Measurements from ENCODE around the gene C8A. TPM values are rescaled to one million over a fixed set of nuclear protein-coding genes. Genes with fewer than 3 reads are reported as not detected.

Gene C8A
- polyA plus RNA-seq, 4 donors, result 0.13 to 2.4 (median 2.1) TPM

GRCh38 chr1:56863265-56863992 lies 8.8 kb downstream of the C8A start:
- FAIRE-seq, result no peak
- H3K27me3 ChIP-seq (ENCODE audit: control insufficient read depth in 3 of 3, insufficient read depth in 3 of 3, low read length in 3 of 3), result peaks cover 0 to 2% (median 0%) of the 10 kb centered on the region in 3 donors
- H3K9me3 ChIP-seq (ENCODE audit: control insufficient read depth in 2 of 2, insufficient read depth in 1 of 2, low read depth in 1 of 2, low read length in 1 of 2), result no peaks in the 10 kb centered on the region
- H3K4me1 ChIP-seq (ENCODE audit: control insufficient read depth in 3 of 3, insufficient read depth in 2 of 3, low read depth in 1 of 3, low read length in 2 of 3), result peaks cover 0 to 5% (median 0%) of the 10 kb centered on the region in 3 donors
- peak in 1 of 2 donors; percentile 62 for DNase-seq
- no peak overlapping the region for H3K4me3 ChIP-seq (ENCODE audit: low read depth in 1 of 3, low read length in 3 of 3)
- 70 to 87% (median 77%) methylated on average over 3 of the region's 3 CpGs for WGBS, 3 donors
- peak overlapping the region in 1 of 3 donors; percentile 70 for H3K27ac ChIP-seq (ENCODE audit: low read depth in 1 of 3, low read length in 2 of 3)
- no peaks in the 10 kb centered on the region for H3K36me3 ChIP-seq (ENCODE audit: control insufficient read depth in 3 of 3, insufficient read depth in 2 of 3, low read depth in 1 of 3, low read length in 3 of 3)

GRCh38 chr1:56864430-56864829 lies 9.8 kb downstream of the C8A start:
- Histone ChIP-seq H3K4me3 (ENCODE audit: low read depth in 1 of 3, low read length in 3 of 3) (no peak overlapping the region), H3K27me3 (ENCODE audit: control insufficient read depth in 3 of 3, insufficient read depth in 3 of 3, low read length in 3 of 3) (peaks cover 0 to 2% (median 0%) of the 10 kb centered on the region in 3 donors), H3K9me3 (ENCODE audit: control insufficient read depth in 2 of 2, insufficient read depth in 1 of 2, low read depth in 1 of 2, low read length in 1 of 2) (no peaks in the 10 kb centered on the region), H3K27ac (ENCODE audit: low read depth in 1 of 3, low read length in 2 of 3) (no peak overlapping the region), H3K4me1 (ENCODE audit: control insufficient read depth in 3 of 3, insufficient read depth in 2 of 3, low read depth in 1 of 3, low read length in 2 of 3) (peaks cover 0 to 5% (median 0%) of the 10 kb centered on the region in 3 donors), H3K36me3 (ENCODE audit: control insufficient read depth in 3 of 3, insufficient read depth in 2 of 3, low read depth in 1 of 3, low read length in 3 of 3) (no peaks in the 10 kb centered on the region)
- 41 to 74% (median 43%) methylated on average over 2 of the region's 2 CpGs for WGBS, 3 donors
- FAIRE-seq, result no peak
- DNase-seq, result peak in 1 of 2 donors; percentile 33

GRCh38 chr1:56866656-56867055 lies 12.1 kb downstream of the C8A start:
- H3K4me1 ChIP-seq (ENCODE audit: control insufficient read depth in 3 of 3, insufficient read depth in 2 of 3, low read depth in 1 of 3, low read length in 2 of 3), result peaks cover 0 to 5% (median 0%) of the 10 kb centered on the region in 3 donors
- FAIRE-seq (no peak), DNase-seq (no peak)
- H3K4me3 ChIP-seq (ENCODE audit: low read depth in 1 of 3, low read length in 3 of 3), result no peak overlapping the region
- H3K9me3 ChIP-seq (ENCODE audit: control insufficient read depth in 2 of 2, insufficient read depth in 1 of 2, low read depth in 1 of 2, low read length in 1 of 2), result no peaks in the 10 kb centered on the region
- no peaks in the 10 kb centered on the region for H3K36me3 ChIP-seq (ENCODE audit: control insufficient read depth in 3 of 3, insufficient read depth in 2 of 3, low read depth in 1 of 3, low read length in 3 of 3)
- peaks cover 0 to 2% (median 0%) of the 10 kb centered on the region in 3 donors for H3K27me3 ChIP-seq (ENCODE audit: control insufficient read depth in 3 of 3, insufficient read depth in 3 of 3, low read length in 3 of 3)
- H3K27ac ChIP-seq (ENCODE audit: low read depth in 1 of 3, low read length in 2 of 3), result no peak overlapping the region
- WGBS, 3 donors, result 68 to 76% (median 72%) methylated on average over 2 of the region's 2 CpGs

- Histone ChIP-seq H3K4me1 (ENCODE audit: control insufficient read depth in 3 of 3, insufficient read depth in 2 of 3, low read depth in 1 of 3, low read length in 2 of 3) (peaks cover 0 to 5% (median 0%) of the 10 kb centered on the region in 3 donors), H3K9me3 (ENCODE audit: control insufficient read depth in 2 of 2, insufficient read depth in 1 of 2, low read depth in 1 of 2, low read length in 1 of 2) (no peaks in the 10 kb centered on the region), H3K36me3 (ENCODE audit: control insufficient read depth in 3 of 3, insufficient read depth in 2 of 3, low read depth in 1 of 3, low read length in 3 of 3) (no peaks in the 10 kb centered on the region), H3K27ac (ENCODE audit: low read depth in 1 of 3, low read length in 2 of 3) (no peak overlapping the region), H3K4me3 (ENCODE audit: low read depth in 1 of 3, low read length in 3 of 3) (no peak overlapping the region), H3K27me3 (ENCODE audit: control insufficient read depth in 3 of 3, insufficient read depth in 3 of 3, low read length in 3 of 3) (peaks cover 0 to 2% (median 0%) of the 10 kb centered on the region in 3 donors)
- 71 to 85% (median 75%) methylated on average over 5 of the region's 5 CpGs for WGBS, 3 donors
- DNase-seq (no peak), FAIRE-seq (no peak)
Measured at GRCh38 chr1:56867491-56867890, 12.9 kb downstream of the C8A start.

GRCh38 chr1:56868761-56869160 lies 14.2 kb downstream of the C8A start:
- H3K36me3 ChIP-seq (ENCODE audit: control insufficient read depth in 3 of 3, insufficient read depth in 2 of 3, low read depth in 1 of 3, low read length in 3 of 3), result no peaks in the 10 kb centered on the region
- FAIRE-seq, result no peak
- peaks cover 0 to 4% (median 0%) of the 10 kb centered on the region in 3 donors for H3K4me1 ChIP-seq (ENCODE audit: control insufficient read depth in 3 of 3, insufficient read depth in 2 of 3, low read depth in 1 of 3, low read length in 2 of 3)
- no peak for DNase-seq
- no peaks in the 10 kb centered on the region for H3K9me3 ChIP-seq (ENCODE audit: control insufficient read depth in 2 of 2, insufficient read depth in 1 of 2, low read depth in 1 of 2, low read length in 1 of 2)
- 67 to 80% (median 74%) methylated on average over 2 of the region's 2 CpGs for WGBS, 3 donors
- no peak overlapping the region for H3K4me3 ChIP-seq (ENCODE audit: low read depth in 1 of 3, low read length in 3 of 3)
- H3K27ac ChIP-seq (ENCODE audit: low read depth in 1 of 3, low read length in 2 of 3), result no peak overlapping the region
- peaks cover 0 to 2% (median 0%) of the 10 kb centered on the region in 3 donors for H3K27me3 ChIP-seq (ENCODE audit: control insufficient read depth in 3 of 3, insufficient read depth in 3 of 3, low read length in 3 of 3)

GRCh38 chr1:56872597-56872996 lies 18.0 kb downstream of the C8A start:
- Histone ChIP-seq H3K4me1 (ENCODE audit: control insufficient read depth in 3 of 3, insufficient read depth in 2 of 3, low read depth in 1 of 3, low read length in 2 of 3) (peaks cover 0 to 5% (median 0%) of the 10 kb centered on the region in 3 donors), H3K36me3 (ENCODE audit: control insufficient read depth in 3 of 3, insufficient read depth in 2 of 3, low read depth in 1 of 3, low read length in 3 of 3) (no peaks in the 10 kb centered on the region), H3K9me3 (ENCODE audit: control insufficient read depth in 2 of 2, insufficient read depth in 1 of 2, low read depth in 1 of 2, low read length in 1 of 2) (no peaks in the 10 kb centered on the region), H3K27me3 (ENCODE audit: control insufficient read depth in 3 of 3, insufficient read depth in 3 of 3, low read length in 3 of 3) (peaks cover 0 to 2% (median 0%) of the 10 kb centered on the region in 3 donors), H3K27ac (ENCODE audit: low read depth in 1 of 3, low read length in 2 of 3) (peak overlapping the region in 1 of 3 donors; percentile 8), H3K4me3 (ENCODE audit: low read depth in 1 of 3, low read length in 3 of 3) (no peak overlapping the region)
- DNase-seq (no peak), FAIRE-seq (no peak)

- Histone ChIP-seq H3K36me3 (ENCODE audit: control insufficient read depth in 3 of 3, insufficient read depth in 2 of 3, low read depth in 1 of 3, low read length in 3 of 3) (no peaks in the 10 kb centered on the region), H3K9me3 (ENCODE audit: control insufficient read depth in 2 of 2, insufficient read depth in 1 of 2, low read depth in 1 of 2, low read length in 1 of 2) (no peaks in the 10 kb centered on the region), H3K4me1 (ENCODE audit: control insufficient read depth in 3 of 3, insufficient read depth in 2 of 3, low read depth in 1 of 3, low read length in 2 of 3) (peaks cover 0 to 5% (median 0%) of the 10 kb centered on the region in 3 donors), H3K4me3 (ENCODE audit: low read depth in 1 of 3, low read length in 3 of 3) (no peak overlapping the region), H3K27me3 (ENCODE audit: control insufficient read depth in 3 of 3, insufficient read depth in 3 of 3, low read length in 3 of 3) (no peaks in the 10 kb centered on the region), H3K27ac (ENCODE audit: low read depth in 1 of 3, low read length in 2 of 3) (no peak overlapping the region)
- DNase-seq (no peak), FAIRE-seq (no peak)
- WGBS, 3 donors, result 71 to 82% (median 78%) methylated on average over 1 of the region's 1 CpG
Measured at GRCh38 chr1:56873213-56873612, 18.6 kb downstream of the C8A start.

- no peaks in the 10 kb centered on the region for H3K27me3 ChIP-seq (ENCODE audit: control insufficient read depth in 3 of 3, insufficient read depth in 3 of 3, low read length in 3 of 3)
- no peaks in the 10 kb centered on the region for H3K36me3 ChIP-seq (ENCODE audit: control insufficient read depth in 3 of 3, insufficient read depth in 2 of 3, low read depth in 1 of 3, low read length in 3 of 3)
- no peak overlapping the region for H3K27ac ChIP-seq (ENCODE audit: low read depth in 1 of 3, low read length in 2 of 3)
- DNase-seq, result no peak
- no peaks in the 10 kb centered on the region for H3K9me3 ChIP-seq (ENCODE audit: control insufficient read depth in 2 of 2, insufficient read depth in 1 of 2, low read depth in 1 of 2, low read length in 1 of 2)
- H3K4me1 ChIP-seq (ENCODE audit: control insufficient read depth in 3 of 3, insufficient read depth in 2 of 3, low read depth in 1 of 3, low read length in 2 of 3), result peaks cover 0 to 5% (median 0%) of the 10 kb centered on the region in 3 donors
- H3K4me3 ChIP-seq (ENCODE audit: low read depth in 1 of 3, low read length in 3 of 3), result no peak overlapping the region
- no peak for FAIRE-seq
- WGBS, 3 donors, result 79 to 87% (median 87%) methylated on average over 4 of the region's 4 CpGs
Measured at GRCh38 chr1:56874689-56875088, 20.1 kb downstream of the C8A start.

All from small intestine (tissue), 7 donors.